Right kidney (tissue), 1 donor: ENCODE results near the gene KDM3A.
"Not testable (repeated sequence)": the region's sequence is repeated elsewhere in the genome, so short reads cannot be mapped to it uniquely, and the experiment has no call there.

Source experiments
- DNase-seq: peaks from one replicate; pipeline ENCODE4 v3.0.0-alpha.2; 2016

Gene KDM3A

GRCh38 chr2:86471637-86472036, 30.5 kb downstream of the KDM3A start:
- DNase-seq, result no peak

- no peak for DNase-seq
Observed at GRCh38 chr2:86476092-86476491, 34.9 kb downstream of the KDM3A start.

- DNase-seq, result no peak
Observed at GRCh38 chr2:86476918-86477317, 35.7 kb downstream of the KDM3A start.

GRCh38 chr2:86477349-86477748, 36.2 kb downstream of the KDM3A start:
- no peak for DNase-seq

- no peak for DNase-seq
Observed at GRCh38 chr2:86480105-86480504, 38.9 kb downstream of the KDM3A start.

GRCh38 chr2:86482034-86482433, 40.9 kb downstream of the KDM3A start:
- DNase-seq, result no peak

GRCh38 chr2:86484385-86484784, 43.2 kb downstream of the KDM3A start:
- no peak for DNase-seq

GRCh38 chr2:86485103-86485502, 43.9 kb downstream of the KDM3A start:
- DNase-seq, result no peak

- no peak for DNase-seq
Observed at GRCh38 chr2:86485802-86486201, 44.6 kb downstream of the KDM3A start.

- no peak for DNase-seq
Observed at GRCh38 chr2:86487062-86487461, 45.9 kb downstream of the KDM3A start.

- DNase-seq, result no peak
Observed at GRCh38 chr2:86488561-86489250, 47.5 kb downstream of the KDM3A start.

- no peak for DNase-seq
Observed at GRCh38 chr2:86489542-86489941, 48.4 kb downstream of the KDM3A start.

- no peak for DNase-seq
Observed at GRCh38 chr2:86490245-86490644, 49.1 kb downstream of the KDM3A start.

- DNase-seq, result no peak
Observed at GRCh38 chr2:86491088-86491487, 49.9 kb downstream of the KDM3A start.

- DNase-seq, result no peak
Observed at GRCh38 chr2:86492048-86492453, 50.9 kb downstream of the KDM3A start.

- not testable (repeated sequence) for DNase-seq
Observed at GRCh38 chr2:86496391-86496790, 55.2 kb downstream of the KDM3A start.

GRCh38 chr2:86498468-86499260, 57.5 kb downstream of the KDM3A start:
- DNase-seq, result no peak

GRCh38 chr2:86499326-86499725, 58.2 kb downstream of the KDM3A start:
- no peak for DNase-seq

GRCh38 chr2:86500325-86501083, 59.3 kb downstream of the KDM3A start:
- DNase-seq, result no peak

GRCh38 chr2:86507600-86507999, 66.4 kb downstream of the KDM3A start:
- DNase-seq, result no peak

- no peak for DNase-seq
Observed at GRCh38 chr2:86510436-86510933, 69.3 kb downstream of the KDM3A start.

GRCh38 chr2:86512034-86512433, 70.9 kb downstream of the KDM3A start:
- DNase-seq, result no peak

- DNase-seq, result no peak
Observed at GRCh38 chr2:86512892-86513291, 71.7 kb downstream of the KDM3A start.
